ENCODE results near the gene RBM12.

- TF ChIP-seq CTCF (conservative IDR thresholded peaks at IDR 0.05; ENCODE audit: low read length) (no peak), EZH2phosphoT487 (IDR thresholded peaks at IDR 0.05; ENCODE audit: borderline replicate concordance) (no peak)
These were observed 43.1 kb downstream of the RBM12 start for GRCh38 chr20:35621560-35621946.
